IMR-90 (cell line): ENCODE measurements around the gene TUBGCP3. TPM values are rescaled to one million over a fixed set of nuclear protein-coding genes. Genes with fewer than 3 reads are reported as not detected.

Source experiments
- ATAC-seq: fragments of 200-7000 bp; cut with Tn5 transposase; 2 replicates; pipeline ENCODE4 v1.9.1; 2020; ENCODE audit warnings: low read depth, mild to moderate bottlenecking, moderate library complexity
- BruUV-seq: library from RNA; stranded (reverse); fragments of 400-500 nt; replicated peaks from 2 replicates; lab custom pipeline; 2021; lab: Mats Ljungman, UMichigan
- CTCF ChIA-PET: fragments of 300-600 bp; formaldehyde crosslinking; extraction: SDS; loops from one replicate; lab custom pipeline; 2021; ENCODE audit warnings: antibody characterized with exemption; lab: Yijun Ruan, JAX
- POLR2A ChIA-PET: fragments of 300-600 bp; sonication (Branson Sonifier 250); formaldehyde crosslinking; loops from one replicate; lab custom pipeline; 2022; ENCODE audit warnings: antibody characterized with exemption; ENCODE audit not compliant: unreplicated experiment; lab: Charles Lee
- DNase-seq: peaks from one replicate; pipeline ENCODE4 v3.0.0; 2013
- H2AFZ ChIP-seq: replicated peaks from 2 replicates; pipeline ENCODE3; 2013; ENCODE audit warnings: low read length, mild to moderate bottlenecking; ENCODE audit not compliant: poor library complexity
- H2AK5ac ChIP-seq: 2 replicates; pipeline ENCODE4 v1.6.1; 2013; ENCODE audit warnings: low read depth, low read length, inconsistent platforms
- H2AK9ac ChIP-seq: replicated peaks from 2 replicates; pipeline ENCODE3; 2013; ENCODE audit warnings: mild to moderate bottlenecking, low read depth, low read length, moderate library complexity; ENCODE audit not compliant: poor library complexity
- H2BK120ac ChIP-seq: 2 replicates; pipeline ENCODE4 v1.6.1; 2013; ENCODE audit warnings: low read depth, low read length, inconsistent platforms
- H2BK15ac ChIP-seq: 3 replicates; pipeline ENCODE4 v1.6.1; 2013; ENCODE audit warnings: low read depth, low read length, inconsistent platforms
- H2BK20ac ChIP-seq: 2 replicates; pipeline ENCODE4 v1.6.1; 2013; ENCODE audit warnings: low read depth, mild to moderate bottlenecking, inconsistent platforms, low read length, moderate library complexity
- H2BK5ac ChIP-seq: 2 replicates; pipeline ENCODE4 v1.6.1; 2013; ENCODE audit warnings: mild to moderate bottlenecking, low read depth, low read length, inconsistent platforms; ENCODE audit not compliant: poor library complexity, severe bottlenecking
- H3K14ac ChIP-seq: replicated peaks from 2 replicates; pipeline ENCODE4 v1.6.1; 2013; ENCODE audit warnings: low read depth, low read length, inconsistent platforms
- H3K18ac ChIP-seq: 2 replicates; pipeline ENCODE4 v1.6.1; 2013; ENCODE audit warnings: low read depth, low read length, control low read depth
- H3K23ac ChIP-seq: 2 replicates; pipeline ENCODE4 v1.6.1; 2013; ENCODE audit warnings: low read depth, low read length, inconsistent platforms
- H3K27ac ChIP-seq: 2 replicates; pipeline ENCODE4 v1.5.1; 2013; ENCODE audit warnings: mild to moderate bottlenecking, control low read depth, low read length; ENCODE audit not compliant: insufficient read depth
- H3K27me3 ChIP-seq: 2 replicates; pipeline ENCODE4 v1.6.1; 2013; ENCODE audit warnings: low read length; ENCODE audit not compliant: control insufficient read depth, insufficient read depth
- H3K36me3 ChIP-seq: 2 replicates; pipeline ENCODE4 v1.6.1; 2013; ENCODE audit warnings: low read length, mixed read lengths; ENCODE audit not compliant: control insufficient read depth, insufficient read depth
- H3K4ac ChIP-seq: 2 replicates; pipeline ENCODE4 v1.6.1; 2013; ENCODE audit warnings: low read depth, low read length, inconsistent platforms
- H3K4me1 ChIP-seq: 2 replicates; pipeline ENCODE4 v1.6.1; 2013; ENCODE audit warnings: low read length, mixed read lengths; ENCODE audit not compliant: control insufficient read depth, insufficient read depth
- H3K4me2 ChIP-seq: 2 replicates; pipeline ENCODE4 v1.6.1; 2013; ENCODE audit warnings: low read depth, mild to moderate bottlenecking, control low read depth, low read length, moderate library complexity
- H3K4me3 ChIP-seq: 2 replicates; pipeline ENCODE4 v1.5.1; 2013; ENCODE audit warnings: low read depth, mild to moderate bottlenecking, control low read depth, low read length, moderate library complexity; ENCODE audit not compliant: insufficient read depth
- H3K56ac ChIP-seq: 2 replicates; pipeline ENCODE4 v1.6.1; 2013; ENCODE audit warnings: low read length, inconsistent platforms; ENCODE audit not compliant: insufficient read depth; ENCODE audit errors: extremely low read depth
- H3K79me1 ChIP-seq, 2 experiments: 2 replicates each; pipeline ENCODE4 v1.6.1; 2013; ENCODE audit warnings: low read length in 2 of 2, inconsistent platforms in 1 of 2, low read depth in 1 of 2
- H3K9ac ChIP-seq: 2 replicates; pipeline ENCODE4 v1.6.1; 2013; ENCODE audit warnings: low read depth, low read length, control low read depth
- H3K9me1 ChIP-seq: 2 replicates; pipeline ENCODE4 v1.6.1; 2013; ENCODE audit warnings: low read length, inconsistent platforms; ENCODE audit not compliant: insufficient read depth
- H3K9me3 ChIP-seq: 2 replicates; pipeline ENCODE4 v1.6.1; 2013; ENCODE audit warnings: low read length; ENCODE audit not compliant: control insufficient read depth, insufficient read depth
- H4K20me1 ChIP-seq: 2 replicates; pipeline ENCODE4 v1.6.1; 2013; ENCODE audit warnings: low read length, inconsistent platforms; ENCODE audit not compliant: insufficient read depth
- H4K5ac ChIP-seq: 2 replicates; pipeline ENCODE4 v1.6.1; 2013; ENCODE audit warnings: mild to moderate bottlenecking, low read depth, low read length, control low read depth
- H4K8ac ChIP-seq, 2 experiments: 2 replicates each; pipeline ENCODE4 v1.6.1; 2013; ENCODE audit warnings: low read depth in 2 of 2, low read length in 2 of 2, control low read depth in 1 of 2, inconsistent platforms in 1 of 2
- H4K91ac ChIP-seq: 2 replicates; pipeline ENCODE4 v1.6.1; 2013; ENCODE audit warnings: low read depth, low read length, inconsistent platforms; ENCODE audit not compliant: insufficient read depth
- CHD1 ChIP-seq: IDR thresholded peaks from 2 replicates; pipeline ENCODE4 v1.6.1; 2012; ENCODE audit warnings: low read depth, low read length, improper control_type of control experiment
- MXI1 ChIP-seq: IDR thresholded peaks from 2 replicates; pipeline ENCODE4 v1.6.1; 2012; ENCODE audit warnings: low read depth, mild to moderate bottlenecking, low read length, moderate library complexity, borderline replicate concordance
- NFE2L2 ChIP-seq: fragments of 150-350 bp; IDR thresholded peaks from 2 replicates; pipeline ENCODE4 v1.6.1; 2016; ENCODE audit warnings: low read depth, mild to moderate bottlenecking, low read length
- POLR2A ChIP-seq: IDR thresholded peaks from 2 replicates; pipeline ENCODE4 v1.6.1; 2012; ENCODE audit warnings: mild to moderate bottlenecking, low read depth, low read length
- RAD21 ChIP-seq: IDR thresholded peaks from 2 replicates; pipeline ENCODE4 v1.6.1; 2012; ENCODE audit warnings: low read length, improper control_type of control experiment
- WGBS, 2 experiments: methylation state at CpG; one replicate each; pipeline versions ENCODE4 v1.1.5 to v1.1.7; 2013; ENCODE audit warnings: missing lambda C conversion rate in 2 of 2; ENCODE audit not compliant: insufficient read length in 1 of 2; ENCODE audit errors: extremely low coverage in 2 of 2; 5-methylcytosine and 5-hydroxymethylcytosine counted together
- dilution Hi-C: fragments of 300-500 bp; cut with HindIII; formaldehyde crosslinking; loops from one replicate; pipeline ENCODE4 v1.14.3; 2018; ENCODE audit warnings: low sequenced_read_pairs; ENCODE audit not compliant: unreplicated experiment
- in situ Hi-C: fragments of 300-500 bp; cut with MboI; formaldehyde crosslinking; loops from 3 replicates; pipeline ENCODE4 v1.14.3; 2019; ENCODE audit warnings: low sequenced_read_pairs, inconsistent platforms, mixed read lengths
- intact Hi-C: fragments of 100-400 bp; cut with micrococcal nuclease; formaldehyde crosslinking; loops from 2 replicates; pipeline ENCODE4 v1.10.0; 2022
- polyA plus RNA-seq, 3 experiments: library from polyadenylated mRNA; depleted of rRNA; stranded (reverse); fragments of >200 nt; gene quantifications; 2 replicates each; pipeline ENCODE4 v1.2.3, GENCODE V29; 2012; ENCODE audit warnings: low replicate concordance in 1 of 3
- total RNA-seq: library from RNA; depleted of rRNA; stranded (reverse); fragments of >200 nt; gene quantifications from 2 replicates; pipeline ENCODE4 v1.2.3, GENCODE V29; 2012
- TF ChIP-seq, protein P1 (sequence below): fragments of 150-350 bp; IDR thresholded peaks from 2 replicates; pipeline ENCODE4 v1.6.1; 2016; ENCODE audit warnings: low read depth, mild to moderate bottlenecking, low read length, moderate library complexity, borderline replicate concordance
- TF ChIP-seq, protein P2 (sequence below): fragments of 150-350 bp; IDR thresholded peaks from 2 replicates; pipeline ENCODE4 v1.6.1; 2017; ENCODE audit warnings: mild to moderate bottlenecking, antibody characterized with exemption, low read length, low read depth

TUBGCP3 gene
- total and polyA plus RNA-seq, 2 of the 4 experiments (the other 2 are of a cell fraction): 16.0 to 17.8 TPM

DNA sequence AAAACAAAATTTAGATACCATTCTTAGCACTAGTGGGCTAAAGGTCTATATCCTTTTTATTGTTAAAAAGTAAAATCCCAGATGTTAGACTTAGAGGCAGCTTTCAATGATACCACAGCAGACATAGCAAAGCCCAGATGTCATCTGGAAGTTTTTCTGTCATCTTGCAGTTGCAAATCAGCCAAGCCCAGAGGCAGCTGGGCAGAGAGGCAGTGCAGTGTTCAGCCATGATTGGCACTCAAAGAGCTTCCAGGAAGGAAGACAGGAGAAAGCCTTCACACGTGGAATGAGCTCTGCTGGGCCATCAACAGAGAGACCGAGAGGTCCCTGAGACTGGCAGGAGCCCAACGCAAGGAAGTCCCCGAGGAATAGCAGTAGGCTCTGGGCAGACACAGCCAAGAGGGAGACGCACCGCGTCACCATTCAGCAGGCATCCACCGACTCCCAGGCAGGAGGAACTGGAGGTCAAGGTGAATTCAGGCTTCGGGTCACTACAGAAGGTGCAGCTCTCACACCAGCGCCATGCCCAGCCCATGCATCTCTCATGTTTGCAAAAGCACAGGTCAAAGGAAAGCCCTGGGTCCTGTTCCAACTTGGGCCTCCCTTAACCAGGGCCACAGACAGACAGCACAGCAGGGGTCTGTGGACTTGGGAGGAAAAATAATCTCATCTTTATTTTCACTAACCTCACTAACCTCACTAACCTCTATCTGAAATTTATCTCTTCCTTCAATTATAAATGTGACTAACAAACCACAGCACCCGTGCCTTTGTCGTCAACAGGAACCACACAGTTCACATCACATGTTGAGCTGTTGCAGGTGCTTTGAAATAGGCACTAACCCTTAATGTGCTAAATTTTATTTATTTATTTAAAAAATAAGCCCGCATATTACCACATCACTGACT is 54.9 kb downstream of the TUBGCP3 start:
- no TSS peak for BruUV-seq
- Histone ChIP-seq H3K18ac (no peak overlapping the region), H2AK5ac (no peak overlapping the region), H3K36me3 (no peaks in the 10 kb centered on the region), H4K91ac (no peak overlapping the region), H3K23ac (no peak overlapping the region), H2BK20ac (no peak overlapping the region), H3K14ac (no peak overlapping the region), H4K5ac (no peak overlapping the region), H3K9me1 (peaks cover 4% of the 10 kb centered on the region; the same call in 1 of the 2 replicates), H2AK9ac (no peak overlapping the region), H3K9me3 (no peaks in the 10 kb centered on the region), H3K9ac (no peak overlapping the region), H3K56ac (no peak overlapping the region), H4K20me1 (no peaks in the 10 kb centered on the region), H3K27me3 (no peaks in the 10 kb centered on the region), H3K27ac (no peak overlapping the region), H3K79me1 (no peaks in the 10 kb centered on the region; a peak in 2 of 4 replicates), H2AFZ (no peak overlapping the region), H3K4me2 (no peak overlapping the region), H2BK15ac (no peak overlapping the region), H3K4me3 (no peak overlapping the region), H3K4me1 (no peaks in the 10 kb centered on the region), H3K4ac (no peak overlapping the region), H2BK5ac (no peak overlapping the region), H2BK120ac (no peak overlapping the region), H4K8ac (no peak overlapping the region)
- dilution Hi-C loops (no loop called here), intact Hi-C loops (no loop called here), in situ Hi-C loops (no loop called here)
- TF ChIP-seq MXI1 (no peak), NFE2L2 (no peak), POLR2A (no peak), CHD1 (no peak), RAD21 (no peak)
- TF ChIP-seq, protein P1, sequence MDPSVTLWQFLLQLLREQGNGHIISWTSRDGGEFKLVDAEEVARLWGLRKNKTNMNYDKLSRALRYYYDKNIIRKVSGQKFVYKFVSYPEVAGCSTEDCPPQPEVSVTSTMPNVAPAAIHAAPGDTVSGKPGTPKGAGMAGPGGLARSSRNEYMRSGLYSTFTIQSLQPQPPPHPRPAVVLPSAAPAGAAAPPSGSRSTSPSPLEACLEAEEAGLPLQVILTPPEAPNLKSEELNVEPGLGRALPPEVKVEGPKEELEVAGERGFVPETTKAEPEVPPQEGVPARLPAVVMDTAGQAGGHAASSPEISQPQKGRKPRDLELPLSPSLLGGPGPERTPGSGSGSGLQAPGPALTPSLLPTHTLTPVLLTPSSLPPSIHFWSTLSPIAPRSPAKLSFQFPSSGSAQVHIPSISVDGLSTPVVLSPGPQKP: no peak
- TF ChIP-seq, protein P2, sequence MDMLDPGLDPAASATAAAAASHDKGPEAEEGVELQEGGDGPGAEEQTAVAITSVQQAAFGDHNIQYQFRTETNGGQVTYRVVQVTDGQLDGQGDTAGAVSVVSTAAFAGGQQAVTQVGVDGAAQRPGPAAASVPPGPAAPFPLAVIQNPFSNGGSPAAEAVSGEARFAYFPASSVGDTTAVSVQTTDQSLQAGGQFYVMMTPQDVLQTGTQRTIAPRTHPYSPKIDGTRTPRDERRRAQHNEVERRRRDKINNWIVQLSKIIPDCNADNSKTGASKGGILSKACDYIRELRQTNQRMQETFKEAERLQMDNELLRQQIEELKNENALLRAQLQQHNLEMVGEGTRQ: no peak
- 89% methylated on average over 6 of the region's 13 CpGs; no CpG with 5 or more reads in 1 of the 2 experiments for WGBS, 2 experiments
- POLR2A ChIA-PET: no interaction called here
- CTCF ChIA-PET: interaction anchor here (1.0 kb wide), 1 partner anchor 31 kb away, joined by 5 read pairs; no protein-coding TSS in a partner anchor
- DNase-seq (no peak), ATAC-seq (no peak)
